T-helper 17 cell (primary cell): ENCODE data around the gene CELF1. TPM values are rescaled to one million over a fixed set of nuclear protein-coding genes. Genes with fewer than 3 reads are reported as not detected.

ENCODE experiments used
- ATAC-seq: fragments of 150-1000 bp; cut with Tn5 transposase; 2 replicates; pipeline ENCODE4 v1.10.0; 2021; ENCODE audit warnings: mild to moderate bottlenecking, moderate library complexity
- DNase-seq, 3 donors: peaks; one replicate each; pipeline versions ENCODE4 v3.0.0 to v3.0.0-alpha.2; 2020 to 2021
- H3K9me3 ChIP-seq: one replicate; pipeline ENCODE4 v1.7.0; 2013; ENCODE audit warnings: low read length, mild to moderate bottlenecking; ENCODE audit not compliant: control insufficient read depth, poor library complexity, severe bottlenecking
- H3K27ac Mint-ChIP-seq: one replicate; pipeline ENCODE4 v1.8.0; 2022; ENCODE audit warnings: mild to moderate bottlenecking, moderate library complexity, mixed read lengths
- H3K27me3 Mint-ChIP-seq: one replicate; pipeline ENCODE4 v1.8.0; 2022; ENCODE audit warnings: mixed read lengths
- H3K36me3 Mint-ChIP-seq: one replicate; pipeline ENCODE4 v1.8.0; 2022; ENCODE audit warnings: low read depth, mixed read lengths
- H3K4me1 Mint-ChIP-seq: one replicate; pipeline ENCODE4 v1.8.0; 2022; ENCODE audit warnings: mild to moderate bottlenecking, mixed read lengths
- H3K4me3 Mint-ChIP-seq: one replicate; pipeline ENCODE4 v1.8.0; 2022; ENCODE audit warnings: mild to moderate bottlenecking, moderate library complexity, mixed read lengths
- total RNA-seq, 4 donors: library from RNA in 2 of 4; stranded (reverse) in 2 of 4; gene quantifications; one replicate each; pipeline ENCODE4 v1.2.3 and lab custom pipeline; 2022 to 2026

The CELF1 gene
- total RNA-seq, 2 donors from 2014 or later, result 113 to 127 TPM

DNA sequence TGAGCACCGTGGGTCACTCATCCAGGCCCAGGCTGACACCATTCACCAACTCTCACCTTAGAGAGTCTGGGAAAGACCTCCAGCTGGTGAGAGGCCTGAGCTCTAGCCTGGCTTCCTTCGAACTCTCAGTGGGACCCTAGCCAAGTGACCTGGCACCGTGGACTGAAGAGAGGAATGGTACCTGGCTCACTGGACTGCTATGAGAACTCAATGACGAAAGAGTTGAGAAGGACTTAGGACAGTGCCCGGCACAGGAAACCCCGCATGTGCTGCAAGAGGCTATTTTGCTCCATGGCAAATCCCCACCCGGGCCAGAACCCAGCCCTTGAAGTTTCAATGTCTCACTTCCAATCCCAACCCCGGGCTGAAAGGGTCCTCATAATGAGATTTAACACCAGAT is 103.4 kb downstream of the CELF1 start:
- H3K27ac Mint-ChIP-seq, result no peak overlapping the region

DNA sequence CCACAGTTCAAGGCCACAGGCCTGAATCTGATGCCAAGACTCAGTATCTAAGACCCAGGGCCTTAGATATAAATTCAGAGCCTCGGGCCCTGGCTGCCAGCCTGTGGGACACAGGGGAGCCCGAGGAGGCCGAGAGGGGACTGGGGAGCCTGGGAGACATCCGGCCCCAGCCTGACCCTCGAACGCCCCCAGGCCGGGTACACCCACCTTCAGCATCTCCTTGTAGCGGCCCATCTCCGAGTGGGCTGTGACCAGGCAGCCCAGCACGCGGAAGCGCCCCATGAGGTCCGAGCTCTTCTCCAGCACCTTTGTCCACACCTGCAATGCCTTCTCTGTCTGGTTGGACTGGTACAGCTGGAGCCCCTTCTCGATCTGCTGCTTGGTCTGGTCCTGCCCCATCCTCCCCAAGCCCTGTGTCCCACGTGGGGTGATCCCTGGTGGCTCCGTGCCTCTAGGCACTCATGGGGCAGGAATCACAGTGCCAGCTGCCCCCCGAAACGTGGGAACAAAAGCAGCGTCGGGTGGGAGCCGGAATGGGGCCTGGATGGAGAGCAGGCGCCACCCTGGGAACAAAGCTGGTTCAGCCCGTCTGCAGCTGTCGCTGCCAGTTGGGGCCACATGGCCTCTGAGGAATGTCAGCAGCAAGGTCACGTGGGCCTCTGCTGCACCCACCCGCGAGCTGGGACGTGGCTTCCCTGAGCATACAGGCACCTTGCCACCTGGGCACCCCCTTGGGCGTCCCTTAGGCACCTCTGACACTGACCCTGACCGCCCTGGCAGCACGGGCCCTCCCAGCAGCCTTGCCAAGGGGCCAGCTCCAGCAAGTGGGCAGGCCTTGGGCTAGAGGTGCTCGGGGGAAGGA is 104.1 kb downstream of the CELF1 start, which contains the start of gene RAPSN:
Gene RAPSN, minus strand, starts transcription at position 571 of the 862 bp plus-strand sequence. Its CDS starts 172 bp downstream, at position 399.
- DNase-seq, result no peak
- no peak within 1 kb of the TSS for H3K27ac Mint-ChIP-seq
- no peak for ATAC-seq
- H3K36me3 Mint-ChIP-seq, result no peaks in the 10 kb centered on the region
- H3K4me1 Mint-ChIP-seq, result peaks cover 2% of the 10 kb centered on the region
- H3K27me3 Mint-ChIP-seq, result no peaks in the 10 kb centered on the region
- H3K9me3 ChIP-seq, result no peaks in the 10 kb centered on the region
- H3K4me3 Mint-ChIP-seq, result no peak within 1 kb of the TSS

More for the DNA sequence above, 103.4 kb downstream of the CELF1 start:
- DNase-seq (no peak), ATAC-seq (no peak)
- no peak overlapping the region for H3K4me3 Mint-ChIP-seq
- no peaks in the 10 kb centered on the region for H3K27me3 Mint-ChIP-seq
- H3K4me1 Mint-ChIP-seq, result peaks cover 6% of the 10 kb centered on the region
- no peaks in the 10 kb centered on the region for H3K9me3 ChIP-seq
- H3K36me3 Mint-ChIP-seq, result no peaks in the 10 kb centered on the region

DNA sequence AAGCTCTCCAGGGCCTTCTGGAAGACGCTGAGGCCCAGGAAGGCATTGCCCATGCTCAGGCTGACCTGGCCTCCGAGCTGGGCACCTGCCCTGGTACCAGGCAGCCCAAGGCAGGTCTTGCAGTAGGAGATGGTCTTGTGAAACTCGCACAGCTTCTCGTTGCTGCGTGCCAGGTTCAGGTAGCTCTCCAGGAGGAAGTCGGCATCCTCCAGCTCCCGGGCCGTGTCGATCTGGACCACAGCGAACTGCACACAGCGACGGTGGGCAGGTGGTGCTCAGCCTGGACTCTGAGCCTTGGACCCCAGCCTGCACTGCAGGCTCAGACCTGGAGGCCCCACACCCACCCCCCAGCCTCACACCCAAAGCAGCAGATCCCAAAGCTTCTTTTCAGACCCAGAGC is 105.0 kb downstream of the CELF1 start:
- H3K27ac Mint-ChIP-seq, result peak overlapping the region; percentile 8

DNA sequence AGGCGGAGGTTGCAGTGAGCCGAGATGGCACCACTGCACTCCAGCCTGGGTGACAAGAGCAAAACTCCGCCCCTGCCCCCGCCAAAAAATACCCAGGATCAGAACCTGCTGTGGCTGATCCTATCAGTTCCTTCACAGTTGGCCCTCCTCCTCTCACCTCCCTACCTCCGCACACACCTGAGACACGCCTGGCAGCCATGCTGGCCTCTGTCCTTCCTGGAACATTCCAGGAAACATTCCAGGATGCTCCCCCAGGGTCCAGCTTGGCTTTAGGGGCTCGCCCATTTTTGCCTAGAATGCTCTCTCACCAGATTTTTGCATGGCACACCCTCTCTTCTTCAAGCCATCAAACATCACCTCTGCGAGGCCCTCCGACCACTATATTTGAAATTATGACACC is 106.1 kb downstream of the CELF1 start:
- H3K9me3 ChIP-seq, result no peaks in the 10 kb centered on the region
- DNase-seq (no peak), ATAC-seq (no peak)
- Mint-ChIP-seq H3K4me1 (peaks cover 2% of the 10 kb centered on the region), H3K4me3 (no peak overlapping the region), H3K27ac (no peak overlapping the region), H3K27me3 (no peaks in the 10 kb centered on the region), H3K36me3 (no peaks in the 10 kb centered on the region)

More for the DNA sequence above, 105.0 kb downstream of the CELF1 start:
- no peak for DNase-seq
- H3K9me3 ChIP-seq, result no peaks in the 10 kb centered on the region
- no peak overlapping the region for H3K4me3 Mint-ChIP-seq
- H3K27me3 Mint-ChIP-seq, result no peaks in the 10 kb centered on the region
- no peaks in the 10 kb centered on the region for H3K36me3 Mint-ChIP-seq
- ATAC-seq, result no peak
- peaks cover 2% of the 10 kb centered on the region for H3K4me1 Mint-ChIP-seq

DNA sequence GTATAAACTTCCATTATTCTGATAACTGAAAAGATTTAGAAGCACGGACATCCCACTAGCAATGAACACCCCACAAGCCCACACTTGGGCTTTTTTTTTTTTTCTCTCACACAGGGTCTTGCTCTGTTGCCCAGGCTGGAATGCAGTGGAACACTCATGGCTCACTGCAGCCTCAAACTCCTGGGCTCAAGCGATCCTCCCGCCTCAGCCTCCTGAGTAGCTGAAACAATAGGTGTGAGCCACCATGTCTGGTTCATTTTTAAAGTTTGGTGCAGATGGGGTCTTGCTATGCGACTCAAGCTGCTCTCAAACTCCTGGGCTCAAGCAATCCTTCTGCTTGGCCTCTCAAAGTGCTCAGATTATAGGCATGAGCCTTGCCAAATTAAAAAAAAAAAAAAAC is 107.1 kb downstream of the CELF1 start:
- no peak for DNase-seq
- no peak overlapping the region for H3K4me3 Mint-ChIP-seq
- no peaks in the 10 kb centered on the region for H3K9me3 ChIP-seq
- no peaks in the 10 kb centered on the region for H3K27me3 Mint-ChIP-seq
- no peak for ATAC-seq
- H3K4me1 Mint-ChIP-seq, result peaks cover 2% of the 10 kb centered on the region
- no peaks in the 10 kb centered on the region for H3K36me3 Mint-ChIP-seq
- H3K27ac Mint-ChIP-seq, result no peak overlapping the region

DNA sequence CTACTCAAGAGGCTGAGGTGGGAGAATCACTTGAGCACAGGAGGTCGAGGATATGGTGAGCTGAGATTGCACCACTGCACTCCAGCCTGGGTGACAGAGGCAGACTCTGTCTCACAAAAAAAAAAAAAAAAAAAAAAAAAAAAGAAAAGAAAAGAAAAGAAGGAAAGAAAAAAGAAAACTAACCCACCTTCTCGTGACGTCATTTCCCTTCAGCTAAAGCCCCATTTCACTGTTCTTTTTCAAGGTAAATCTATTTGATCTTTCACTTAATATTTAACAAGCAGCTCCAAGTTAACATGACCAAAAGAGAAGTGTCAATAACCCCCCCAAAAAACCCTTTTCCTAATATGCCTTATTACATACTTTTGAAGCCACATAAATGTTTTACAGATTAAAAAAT is 109.1 kb downstream of the CELF1 start:
- DNase-seq (no peak), ATAC-seq (no peak)
- Mint-ChIP-seq H3K4me3 (no peak overlapping the region), H3K4me1 (no peaks in the 10 kb centered on the region), H3K27me3 (no peaks in the 10 kb centered on the region), H3K36me3 (no peaks in the 10 kb centered on the region), H3K27ac (no peak overlapping the region)
- H3K9me3 ChIP-seq, result no peaks in the 10 kb centered on the region

DNA sequence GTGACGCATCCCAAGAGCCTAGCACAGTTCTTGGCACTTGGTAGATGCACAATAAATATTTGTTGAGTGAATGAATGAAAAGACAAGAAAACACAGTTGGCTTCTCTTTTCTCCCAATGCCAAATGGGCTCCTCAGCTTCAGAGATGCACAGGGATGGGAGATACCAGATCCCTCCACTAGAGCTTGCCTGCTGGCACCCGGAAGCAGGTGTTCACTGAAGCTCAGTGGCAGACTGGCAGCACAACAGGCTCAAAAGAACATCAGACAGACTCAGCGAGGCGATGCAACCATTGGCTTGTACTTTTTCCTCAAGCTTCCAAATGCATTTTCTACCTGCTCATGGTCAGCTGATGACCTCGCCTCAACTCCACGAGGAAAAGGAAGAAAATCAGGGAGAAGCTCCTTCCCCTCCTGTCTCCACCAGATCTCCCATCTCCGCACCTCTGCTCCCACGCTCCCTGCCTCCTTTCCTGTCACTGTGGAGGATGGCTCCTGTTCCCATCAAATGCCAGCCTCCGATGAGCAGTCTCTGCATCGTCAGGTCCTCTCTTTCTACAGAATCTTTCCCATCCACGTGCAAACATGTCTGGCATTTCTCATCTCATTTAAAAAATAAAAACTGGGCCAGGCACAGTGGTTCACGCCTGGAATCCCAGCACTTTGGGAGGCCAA is 109.8 kb downstream of the CELF1 start:
- Mint-ChIP-seq H3K4me1 (no peaks in the 10 kb centered on the region), H3K4me3 (no peak overlapping the region), H3K27me3 (no peaks in the 10 kb centered on the region), H3K36me3 (no peaks in the 10 kb centered on the region), H3K27ac (no peak overlapping the region)
- ATAC-seq (no peak), DNase-seq (no peak)
- no peaks in the 10 kb centered on the region for H3K9me3 ChIP-seq

DNA sequence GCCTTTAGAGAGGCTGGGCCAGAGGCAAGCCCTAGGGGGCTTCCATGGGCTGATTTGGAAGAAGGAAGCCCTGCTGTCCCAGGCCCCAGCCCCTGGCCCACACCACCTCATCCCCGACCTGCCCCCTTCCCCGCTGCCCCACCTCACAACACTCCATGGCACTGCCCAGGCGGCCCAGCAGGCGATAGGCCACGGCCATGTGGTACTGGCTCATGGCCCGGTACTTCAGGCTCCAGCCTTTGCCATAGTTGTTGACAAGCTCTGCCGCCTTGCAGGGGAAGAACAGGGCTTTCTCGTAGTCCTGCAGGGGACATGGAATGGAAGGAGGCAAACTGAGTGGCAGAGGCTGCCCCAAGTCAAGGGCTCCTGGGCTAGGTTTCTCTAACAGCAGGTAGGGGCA is 110.4 kb downstream of the CELF1 start:
- no peak overlapping the region for H3K27ac Mint-ChIP-seq
- H3K4me3 Mint-ChIP-seq, result no peak overlapping the region
- no peak for ATAC-seq
- no peak for DNase-seq
- H3K27me3 Mint-ChIP-seq, result no peaks in the 10 kb centered on the region
- H3K4me1 Mint-ChIP-seq, result no peaks in the 10 kb centered on the region
- no peaks in the 10 kb centered on the region for H3K9me3 ChIP-seq
- no peaks in the 10 kb centered on the region for H3K36me3 Mint-ChIP-seq

DNA sequence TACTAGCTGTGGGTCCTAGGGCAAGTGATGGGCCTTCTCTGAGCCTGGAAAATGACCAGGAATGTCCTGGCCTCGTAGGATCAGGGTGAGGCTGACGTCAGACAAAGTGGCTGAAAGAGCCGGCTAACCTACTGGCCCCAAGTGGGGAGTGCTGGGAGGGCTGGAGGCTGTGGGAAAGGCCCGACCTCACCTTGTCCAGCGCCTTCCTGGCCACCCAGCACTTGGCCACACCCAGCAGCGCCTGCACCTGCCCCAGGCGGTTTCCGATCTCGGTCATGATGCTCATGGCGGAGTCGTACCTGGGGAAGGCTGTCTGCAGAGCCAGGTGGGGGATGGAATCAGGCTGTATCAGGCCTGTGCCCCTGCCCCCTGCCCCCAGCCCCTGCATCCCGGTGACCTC is 111.5 kb downstream of the CELF1 start:
- H3K9me3 ChIP-seq, result no peaks in the 10 kb centered on the region
- no peak for DNase-seq
- Mint-ChIP-seq H3K4me3 (no peak overlapping the region), H3K27me3 (no peaks in the 10 kb centered on the region), H3K36me3 (no peaks in the 10 kb centered on the region), H3K27ac (no peak overlapping the region), H3K4me1 (no peaks in the 10 kb centered on the region)
- ATAC-seq, result no peak

DNA sequence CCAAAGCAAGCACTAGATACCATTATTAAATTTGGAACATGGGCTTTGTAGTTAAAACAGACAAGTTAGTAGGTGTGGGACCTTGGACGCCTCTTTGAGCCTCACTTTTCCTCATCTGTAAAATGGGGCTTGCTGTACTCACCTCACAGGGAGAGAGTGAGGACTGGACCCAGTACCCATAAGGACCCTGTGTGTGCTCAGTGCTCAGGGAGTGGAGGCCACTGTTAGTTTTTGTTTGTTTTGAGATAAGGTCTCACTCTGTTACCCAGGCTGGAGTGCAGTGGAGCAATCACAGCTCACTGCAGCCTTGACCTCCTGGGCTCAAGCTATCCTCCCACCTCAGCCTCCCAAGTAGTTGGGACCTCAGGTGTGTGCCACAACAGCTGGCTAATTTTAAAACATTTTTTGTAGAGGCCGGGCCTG is 112.9 kb downstream of the CELF1 start:
- DNase-seq (no peak), ATAC-seq (no peak)
- H3K4me1 Mint-ChIP-seq, result no peaks in the 10 kb centered on the region
- H3K9me3 ChIP-seq, result no peaks in the 10 kb centered on the region
- no peaks in the 10 kb centered on the region for H3K36me3 Mint-ChIP-seq
- no peak overlapping the region for H3K27ac Mint-ChIP-seq
- H3K27me3 Mint-ChIP-seq, result no peaks in the 10 kb centered on the region
- no peak overlapping the region for H3K4me3 Mint-ChIP-seq

DNA sequence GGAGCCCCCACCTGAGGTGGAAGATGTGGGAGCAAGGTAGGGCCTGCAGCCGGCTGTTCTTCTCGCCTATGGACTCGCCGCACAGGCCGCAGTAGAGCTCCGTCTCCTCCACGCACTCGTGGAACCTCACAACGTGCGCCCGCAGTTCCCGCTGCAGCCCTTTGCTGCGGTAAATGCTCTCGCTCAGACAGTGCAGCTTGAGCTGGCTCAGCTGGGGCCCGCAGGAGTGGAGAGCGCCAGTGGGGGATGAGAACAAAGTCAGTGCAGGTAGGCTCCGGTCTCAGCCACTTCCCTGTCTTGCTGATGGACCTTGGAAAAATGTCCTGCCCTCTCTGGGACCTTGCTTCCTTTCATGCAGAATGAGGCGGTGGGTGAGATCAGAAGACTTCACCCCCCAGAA is 114.2 kb downstream of the CELF1 start:
- ATAC-seq, result no peak
- H3K4me1 Mint-ChIP-seq, result no peaks in the 10 kb centered on the region
- no peak overlapping the region for H3K27ac Mint-ChIP-seq

DNA sequence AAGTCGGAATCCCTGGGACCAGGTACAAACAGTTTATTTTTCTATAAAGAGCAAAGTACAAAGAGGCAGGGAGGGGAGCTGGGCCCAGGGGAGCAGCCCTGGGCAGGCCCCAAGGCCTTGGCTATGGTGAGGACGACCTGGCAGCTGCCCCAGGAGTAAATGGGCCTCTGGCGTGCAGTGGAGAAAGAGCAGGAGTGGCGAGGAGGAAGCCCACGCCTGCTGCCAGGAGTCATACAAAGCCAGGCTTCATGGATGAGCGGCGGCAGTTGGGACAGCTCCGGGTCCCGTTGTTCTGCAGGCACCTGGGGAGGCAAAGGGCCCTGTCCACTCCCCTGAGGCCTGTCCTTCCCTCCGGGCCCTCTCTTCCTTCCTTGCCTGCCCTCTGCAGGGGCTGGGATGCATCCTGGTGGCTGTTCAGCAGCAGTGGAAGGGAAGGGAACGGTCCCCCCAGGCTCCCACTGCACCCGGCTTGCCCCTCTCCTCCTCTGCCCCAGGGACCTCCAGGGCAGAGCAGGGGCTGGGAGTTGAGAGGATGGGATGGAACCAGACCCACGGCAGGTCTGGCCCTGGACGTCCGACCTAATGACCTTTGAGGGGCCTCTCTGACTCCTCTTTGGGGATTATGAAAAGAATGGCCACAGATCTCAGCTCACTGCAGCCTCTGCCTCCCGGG is 115.0 kb downstream of the CELF1 start:
- no peaks in the 10 kb centered on the region for H3K36me3 Mint-ChIP-seq

More for the DNA sequence above, 114.2 kb downstream of the CELF1 start:
- DNase-seq, result no peak
- H3K27me3 Mint-ChIP-seq, result no peaks in the 10 kb centered on the region
- no peak overlapping the region for H3K4me3 Mint-ChIP-seq
- H3K36me3 Mint-ChIP-seq, result no peaks in the 10 kb centered on the region
- no peaks in the 10 kb centered on the region for H3K9me3 ChIP-seq

DNA sequence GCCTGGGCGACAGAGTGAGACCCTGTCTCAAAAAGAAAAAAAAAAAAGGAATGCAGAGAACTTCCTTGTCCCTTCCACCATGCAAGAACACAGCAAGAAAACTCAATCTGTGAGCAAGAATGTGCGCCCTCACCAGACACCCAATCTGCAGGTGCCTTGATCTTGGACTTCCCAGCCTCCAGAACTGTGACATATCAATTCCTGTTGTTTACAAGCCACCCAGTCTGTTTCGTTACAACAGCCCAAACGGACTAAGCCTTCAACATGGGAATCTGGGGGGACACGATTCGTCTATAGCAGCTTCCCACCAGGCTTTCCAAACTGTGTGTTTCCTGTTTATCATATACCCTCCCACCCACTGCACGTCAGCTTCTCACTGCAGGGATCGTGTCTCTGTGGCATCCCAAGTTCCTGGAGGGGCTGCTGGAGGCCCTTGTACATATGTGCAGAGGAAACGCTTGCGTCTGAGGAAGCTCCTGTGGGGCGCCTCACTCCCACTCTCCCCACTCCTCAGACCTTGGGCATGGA is 115.7 kb downstream of the CELF1 start:
- no peak overlapping the region for H3K4me3 Mint-ChIP-seq
- no peak overlapping the region for H3K27ac Mint-ChIP-seq
- H3K9me3 ChIP-seq, result no peaks in the 10 kb centered on the region
- no peaks in the 10 kb centered on the region for H3K4me1 Mint-ChIP-seq
- no peak for DNase-seq
- no peaks in the 10 kb centered on the region for H3K36me3 Mint-ChIP-seq
- no peaks in the 10 kb centered on the region for H3K27me3 Mint-ChIP-seq
- no peak for ATAC-seq

More for the DNA sequence above, 115.0 kb downstream of the CELF1 start:
- DNase-seq, result no peak
- H3K4me3 Mint-ChIP-seq, result no peak overlapping the region
- H3K9me3 ChIP-seq, result no peaks in the 10 kb centered on the region
- H3K4me1 Mint-ChIP-seq, result no peaks in the 10 kb centered on the region
- no peak overlapping the region for H3K27ac Mint-ChIP-seq
- H3K27me3 Mint-ChIP-seq, result no peaks in the 10 kb centered on the region
- ATAC-seq, result no peak
